Measurements from ENCODE around the gene ARL2. TPM values are rescaled to one million over a fixed set of nuclear protein-coding genes. Genes with fewer than 3 reads are reported as not detected.

The ARL2 gene
- total and polyA plus RNA-seq, 2 donors (not counting 3 experiments of a cell fraction or from before 2014, with no cell fraction given): 109 to 259 TPM

- Histone ChIP-seq H3K27me3 (ENCODE audit: control insufficient read depth in 2 of 2, insufficient read depth in 2 of 2, low read length in 2 of 2) (no peaks in the 10 kb centered on the region), H3K79me2 (ENCODE audit: control insufficient read depth, insufficient read depth, low read length) (no peaks in the 10 kb centered on the region), H4K20me1 (replicated peaks; ENCODE audit: control insufficient read depth, extremely low read depth, insufficient read depth, low read length) (no peaks in the 10 kb centered on the region), H3K4me1 (ENCODE audit: control insufficient read depth, extremely low read depth, insufficient read depth, low read length) (no peaks in the 10 kb centered on the region), H3K9me1 (replicated peaks; ENCODE audit: control insufficient read depth, extremely low read depth, insufficient read depth, low read length) (no peaks in the 10 kb centered on the region), H3K4me3 (replicated peaks in 1 of 3; ENCODE audit: insufficient read depth in 1 of 3, low read depth in 1 of 3, low read length in 3 of 3) (no peak overlapping the region), H2AFZ (ENCODE audit: low read depth, low read length) (no peak overlapping the region), H3K9ac (replicated peaks; ENCODE audit: extremely low read depth, insufficient read depth, low read length) (no peak overlapping the region), H3K27ac (ENCODE audit: insufficient read depth, low read depth, low read length) (no peak overlapping the region), H3K9me3 (replicated peaks; ENCODE audit: control insufficient read depth, insufficient read depth, low read length) (no peaks in the 10 kb centered on the region), H3K4me2 (ENCODE audit: insufficient read depth, low read length) (no peak overlapping the region), H3K36me3 (ENCODE audit: control insufficient read depth in 2 of 2, extremely low read depth in 1 of 2, insufficient read depth in 2 of 2, low read length in 2 of 2) (no peaks in the 10 kb centered on the region)
- no peak for TF ChIP-seq POLR2AphosphoS5 (IDR thresholded peaks at IDR 0.05; ENCODE audit: insufficient read depth, low read depth, low read length)
- TF ChIP-seq POLR2A (IDR thresholded peaks at IDR 0.05; ENCODE audit: low read depth, low read length): no peak
- no peak for TF ChIP-seq MYC (IDR thresholded peaks at IDR 0.05; ENCODE audit: low read depth, low read length)
- TF ChIP-seq EZH2 (IDR thresholded peaks at IDR 0.05; ENCODE audit: borderline replicate concordance, low read depth, low read length, severe bottlenecking): no peak
- no peak for TF ChIP-seq GATA2 (IDR thresholded peaks at IDR 0.05; ENCODE audit: insufficient read depth, insufficient read length, low read depth, low read length)
- no peak for TF ChIP-seq MAX (IDR thresholded peaks at IDR 0.05; ENCODE audit: insufficient read depth, insufficient read length)
- TF ChIP-seq FOS (IDR thresholded peaks at IDR 0.05; ENCODE audit: borderline replicate concordance, insufficient read depth, low read length): no peak
- TF ChIP-seq JUN (IDR thresholded peaks at IDR 0.05; ENCODE audit: borderline replicate concordance, insufficient read depth, insufficient read length, low read depth): no peak
- no peak for TF ChIP-seq CTCF (IDR thresholded peaks at IDR 0.05; ENCODE audit: extremely low read depth in 1 of 2, insufficient read depth in 1 of 2, low read depth in 1 of 2, low read length in 2 of 2)
- intact Hi-C loops (cut with micrococcal nuclease) (no loop called here), dilution Hi-C loops (cut with MboI; ENCODE audit: extremely low pct_ligation_motif_present, low sequenced_read_pairs) (no loop called here)
- no peak for FAIRE-seq
- BruUV-seq (replicated peaks): no TSS peak
- DNase-seq (ENCODE audit: low read depth, low spot score): no peak
- POLR2A ChIA-PET: no interaction called here
- CTCF ChIA-PET: interaction anchor here (0.6 kb wide), 1 partner anchor 62 kb away, joined by 3 read pairs; no protein-coding TSS in a partner anchor
These were observed 11.3 kb upstream of the ARL2 start for GRCh38 chr11:65002706-65003105.
